GM23248 (cell line): ENCODE measurements around the gene ANGPTL3. TPM values are rescaled to one million over a fixed set of nuclear protein-coding genes. Genes with fewer than 3 reads are reported as not detected.

Source experiments
- DNase-seq: peaks from one replicate; pipeline ENCODE4 v3.0.0-alpha.2; 2015
- H2AFZ ChIP-seq: fragments of 200-600 bp; sonication (generic); 2 replicates; pipeline ENCODE4 v1.6.1; 2016; ENCODE audit warnings: antibody characterized with exemption
- H3F3A ChIP-seq: fragments of 200-600 bp; sonication (generic); 2 replicates; pipeline ENCODE4 v1.6.1; 2016; ENCODE audit warnings: mild to moderate bottlenecking, antibody characterized with exemption, mixed run types; ENCODE audit not compliant: insufficient read depth
- H3K27ac ChIP-seq: fragments of 200-600 bp; sonication (generic); 2 replicates; pipeline ENCODE4 v1.5.1; 2016; ENCODE audit warnings: mild to moderate bottlenecking
- H3K27me3 ChIP-seq: fragments of 200-600 bp; sonication (generic); replicated peaks from 2 replicates; pipeline ENCODE4 v1.6.1; 2016; ENCODE audit warnings: mild to moderate bottlenecking; ENCODE audit not compliant: insufficient read depth
- H3K36me3 ChIP-seq: fragments of 200-600 bp; sonication (generic); 2 replicates; pipeline ENCODE4 v1.6.1; 2016; ENCODE audit warnings: low read depth, mild to moderate bottlenecking
- H3K4me1 ChIP-seq: fragments of 200-600 bp; sonication (generic); 2 replicates; pipeline ENCODE4 v1.6.1; 2016; ENCODE audit warnings: mild to moderate bottlenecking; ENCODE audit not compliant: insufficient read depth
- H3K4me2 ChIP-seq: fragments of 200-600 bp; sonication (generic); one replicate; pipeline ENCODE4 v1.6.1; 2016; ENCODE audit warnings: mild to moderate bottlenecking; ENCODE audit not compliant: unreplicated experiment
- H3K4me3 ChIP-seq: fragments of 200-600 bp; sonication (generic); 2 replicates; pipeline ENCODE4 v1.5.1; 2016; ENCODE audit warnings: mild to moderate bottlenecking
- H3K79me2 ChIP-seq: fragments of 200-600 bp; sonication (generic); 2 replicates; pipeline ENCODE4 v1.6.1; 2016; ENCODE audit warnings: mild to moderate bottlenecking; ENCODE audit not compliant: insufficient read depth
- H3K9ac ChIP-seq: fragments of 200-600 bp; sonication (generic); 2 replicates; pipeline ENCODE4 v1.6.1; 2016; ENCODE audit warnings: mild to moderate bottlenecking
- H3K9me2 ChIP-seq: fragments of 200-600 bp; sonication (generic); 2 replicates; pipeline ENCODE4 v1.6.1; 2016; ENCODE audit warnings: mixed run types, mild to moderate bottlenecking, moderate library complexity; ENCODE audit not compliant: insufficient read depth
- H3K9me3 ChIP-seq: fragments of 200-600 bp; sonication (generic); one replicate; pipeline ENCODE4 v1.6.1; 2017; ENCODE audit warnings: low read depth
- H4K20me1 ChIP-seq: fragments of 200-600 bp; sonication (generic); 2 replicates; pipeline ENCODE4 v1.6.0; 2016; ENCODE audit not compliant: insufficient read depth
- EZH2 ChIP-seq: fragments of 200-600 bp; sonication (generic); IDR thresholded peaks from 2 replicates; pipeline ENCODE4 v1.6.1; 2018; ENCODE audit warnings: antibody characterized with exemption, mild to moderate bottlenecking; ENCODE audit not compliant: insufficient read depth, poor library complexity, severe bottlenecking
- EZH2phosphoT487 ChIP-seq: fragments of 200-600 bp; sonication (generic); IDR thresholded peaks from 2 replicates; pipeline ENCODE4 v1.6.1; 2018; ENCODE audit warnings: antibody characterized with exemption, moderate library complexity, mild to moderate bottlenecking, low read depth; ENCODE audit not compliant: insufficient read depth
- WGBS, 2 experiments: methylation state at CpG; one replicate each; pipeline ENCODE4 v1.1.6; 2015 to 2017; ENCODE audit warnings: low lambda C conversion rate in 2 of 2, low coverage in 1 of 2; ENCODE audit errors: missing lambda C conversion rate in 2 of 2; 5-methylcytosine and 5-hydroxymethylcytosine counted together
- in situ Hi-C: fragments of 300-500 bp; cut with MboI; formaldehyde crosslinking; loops from 2 replicates; pipeline ENCODE4 v1.15.0; 2020
- polyA plus RNA-seq: library from polyadenylated mRNA; unstranded; fragments of >200 nt; fragmentation: Nextera tagmentation; extraction: Ambion mirVana; gene quantifications from 2 replicates; pipeline ENCODE4 v1.2.1, GENCODE V29; 2016
- total RNA-seq: library from RNA; depleted of rRNA; stranded (reverse); fragments of >200 nt; shearing (Covaris generic); gene quantifications from 2 replicates; pipeline ENCODE4 v1.2.3, GENCODE V29; 2014

The ANGPTL3 gene
- total and polyA plus RNA-seq, 2 experiments from 2014 or later = not detected

- no peak overlapping the region for H2AFZ ChIP-seq
- no peaks in the 10 kb centered on the region for H4K20me1 ChIP-seq
- H3K9me2 ChIP-seq = no peaks in the 10 kb centered on the region
- H3K9me3 ChIP-seq = no peaks in the 10 kb centered on the region
- no peak for DNase-seq
- H3F3A ChIP-seq = no peaks in the 10 kb centered on the region; the same call in 1 of the 2 replicates
- H3K4me3 ChIP-seq = no peak overlapping the region
- WGBS, 2 experiments = 98 to 99% methylated on average over 4 of the region's 4 CpGs
- no peak overlapping the region for H3K27ac ChIP-seq
- 0 out of 2 replicates have a peak, but pooled peaks cover 5% of the 10 kb centered on the region for H3K4me1 ChIP-seq
- H3K36me3 ChIP-seq = peaks cover 7% of the 10 kb centered on the region
- TF ChIP-seq EZH2 = no peak
- TF ChIP-seq EZH2phosphoT487 = no peak
- no peaks in the 10 kb centered on the region for H3K27me3 ChIP-seq
- no peak overlapping the region for H3K4me2 ChIP-seq
- no peaks in the 10 kb centered on the region; the same call in 1 of the 2 replicates for H3K79me2 ChIP-seq
- no peak overlapping the region for H3K9ac ChIP-seq
- in situ Hi-C loops = no loop called here
Measured at GRCh38 chr1:62590255-62590969, 6.9 kb upstream of the ANGPTL3 start.

GRCh38 chr1:62590970-62591368 is 6.4 kb upstream of the ANGPTL3 start:
- Histone ChIP-seq H3F3A (no peaks in the 10 kb centered on the region; the same call in 1 of the 2 replicates), H3K9me3 (no peaks in the 10 kb centered on the region), H3K9ac (no peak overlapping the region), H3K4me3 (no peak overlapping the region), H3K4me1 (0 out of 2 replicates have a peak, but pooled peaks cover 5% of the 10 kb centered on the region), H3K36me3 (peaks cover 3% of the 10 kb centered on the region; the same call in 1 of the 2 replicates), H3K27ac (no peak overlapping the region), H3K9me2 (no peaks in the 10 kb centered on the region), H2AFZ (no peak overlapping the region), H4K20me1 (no peaks in the 10 kb centered on the region), H3K79me2 (no peaks in the 10 kb centered on the region; the same call in 1 of the 2 replicates), H3K4me2 (no peak overlapping the region), H3K27me3 (no peaks in the 10 kb centered on the region)
- in situ Hi-C loops = no loop called here
- no peak for TF ChIP-seq EZH2phosphoT487
- TF ChIP-seq EZH2 = no peak
- no peak for DNase-seq
- 53 to 61% methylated on average over 1 of the region's 1 CpG for WGBS, 2 experiments

GRCh38 chr1:62593825-62594394 is 3.4 kb upstream of the ANGPTL3 start:
- no peak overlapping the region for H3K9ac ChIP-seq
- no peaks in the 10 kb centered on the region for H3K27me3 ChIP-seq
- no peak for TF ChIP-seq EZH2phosphoT487
- TF ChIP-seq EZH2 = no peak
- H3K9me2 ChIP-seq = no peaks in the 10 kb centered on the region
- WGBS, 2 experiments = 45 to 49% methylated on average over 2 of the region's 2 CpGs
- in situ Hi-C loops = no loop called here
- no peaks in the 10 kb centered on the region; the same call in 1 of the 2 replicates for H3K79me2 ChIP-seq
- H3K4me3 ChIP-seq = no peak overlapping the region
- no peak overlapping the region for H3K4me2 ChIP-seq
- peaks cover 9% of the 10 kb centered on the region; the same call in 1 of the 2 replicates for H3K4me1 ChIP-seq
- no peaks in the 10 kb centered on the region for H3K36me3 ChIP-seq
- DNase-seq = no peak
- no peak overlapping the region for H2AFZ ChIP-seq
- no peaks in the 10 kb centered on the region for H3K9me3 ChIP-seq
- H3K27ac ChIP-seq = no peak overlapping the region
- H3F3A ChIP-seq = no peaks in the 10 kb centered on the region; the same call in 1 of the 2 replicates
- no peaks in the 10 kb centered on the region for H4K20me1 ChIP-seq

DNA sequence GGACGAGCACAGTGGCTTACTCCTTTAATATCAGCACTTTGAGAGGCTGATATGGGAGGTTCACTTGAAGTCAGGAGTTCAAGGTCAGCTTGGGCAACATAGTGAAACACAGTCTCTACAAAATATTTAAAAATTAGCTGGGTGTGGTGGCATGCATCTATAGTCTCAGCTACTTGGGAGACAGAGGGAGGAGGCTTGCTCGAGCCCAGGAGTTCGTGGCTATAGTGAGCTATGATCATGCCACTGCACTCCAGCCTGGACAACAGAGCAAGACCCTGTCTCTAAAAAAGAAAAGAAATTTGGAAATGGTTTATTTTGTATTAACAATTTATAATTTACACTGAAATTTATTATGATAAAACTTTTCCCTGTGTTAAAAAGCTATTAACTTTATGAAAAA is 1.7 kb upstream of the ANGPTL3 start:
- H2AFZ ChIP-seq = no peak overlapping the region
- TF ChIP-seq EZH2phosphoT487 = no peak
- TF ChIP-seq EZH2 = no peak
- no peak overlapping the region for H3K27ac ChIP-seq
- DNase-seq = no peak
- no peak overlapping the region for H3K4me2 ChIP-seq
- H3K4me3 ChIP-seq = no peak overlapping the region
- H4K20me1 ChIP-seq = no peaks in the 10 kb centered on the region
- 89% methylated on average over 3 of the region's 3 CpGs for WGBS, 2 experiments
- no peaks in the 10 kb centered on the region; the same call in 1 of the 2 replicates for H3F3A ChIP-seq
- H3K4me1 ChIP-seq = peaks cover 9% of the 10 kb centered on the region; the same call in 1 of the 2 replicates
- no peak overlapping the region for H3K9ac ChIP-seq
- no peaks in the 10 kb centered on the region for H3K9me2 ChIP-seq
- in situ Hi-C loops = no loop called here
- no peaks in the 10 kb centered on the region for H3K36me3 ChIP-seq
- H3K27me3 ChIP-seq = no peaks in the 10 kb centered on the region
- H3K79me2 ChIP-seq = no peaks in the 10 kb centered on the region
- no peaks in the 10 kb centered on the region for H3K9me3 ChIP-seq
